GM18861 (cell line): ENCODE measurements around the gene SPATA13.

Source experiments
- ATAC-seq: cut with Tn5 transposase; IDR thresholded peaks from one replicate; pipeline ENCODE4 v1.9.1; 2021; ENCODE audit not compliant: unreplicated experiment

SPATA13 gene

DNA sequence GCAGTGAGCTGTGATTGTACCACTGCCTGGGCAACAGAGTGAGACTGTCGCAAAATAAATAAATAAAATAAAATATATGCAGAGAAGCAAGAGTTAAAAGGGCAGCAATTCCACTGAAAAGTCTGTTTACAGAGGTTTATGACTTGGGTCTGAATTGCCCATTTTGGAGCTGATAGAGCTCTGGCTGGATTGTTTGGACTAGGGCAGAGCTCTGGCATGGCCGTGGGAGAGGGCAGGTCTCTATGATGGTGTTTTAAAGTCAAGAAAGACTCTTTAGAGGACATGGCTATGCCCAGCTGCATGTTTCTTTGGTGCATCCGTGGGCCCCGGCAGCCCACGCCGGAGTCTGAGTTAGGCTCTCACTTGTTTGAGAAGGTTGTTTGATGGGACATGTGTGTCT is 84.3 kb downstream of the SPATA13 start:
- ATAC-seq: no peak

DNA sequence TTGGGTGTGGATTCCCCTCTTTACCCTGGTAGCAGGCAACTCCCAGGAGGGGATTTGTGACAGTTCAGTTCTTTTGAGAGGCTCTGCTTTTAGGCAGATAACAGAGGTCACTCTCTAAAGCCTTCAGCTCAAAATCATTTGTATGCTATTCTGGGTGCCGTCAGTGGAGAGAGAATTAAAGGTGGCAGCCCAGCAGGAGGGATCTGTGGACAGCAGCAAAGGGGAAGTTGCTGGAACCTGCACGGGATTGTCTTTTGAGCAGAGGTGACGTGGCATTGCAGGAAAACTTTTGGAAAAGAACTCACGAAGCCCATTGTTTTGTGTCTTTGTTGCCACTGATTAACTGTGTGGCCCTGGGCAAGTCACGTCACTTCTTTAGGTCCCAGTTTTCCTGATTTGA is 86.5 kb downstream of the SPATA13 start:
- no peak for ATAC-seq

DNA sequence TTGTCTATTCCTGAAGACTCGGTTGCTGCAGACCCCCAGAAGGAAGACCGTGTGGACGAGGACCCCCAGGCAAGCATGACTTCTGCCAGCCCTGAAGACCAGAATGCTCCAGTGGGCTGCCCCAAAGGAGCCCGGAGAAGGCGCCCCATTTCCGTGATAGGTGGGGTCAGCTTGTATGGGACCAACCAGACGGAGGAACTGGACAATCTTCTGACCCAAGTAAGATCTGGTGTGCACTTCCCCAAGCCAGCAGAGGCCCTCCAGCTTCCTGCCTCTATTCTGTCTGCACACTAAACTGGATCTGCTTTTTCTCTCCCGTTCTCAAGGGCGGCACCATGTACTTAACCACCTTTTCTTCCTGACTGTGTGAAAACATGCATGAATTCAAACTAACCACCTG is 89.1 kb downstream of the SPATA13 start:
- no peak for ATAC-seq

DNA sequence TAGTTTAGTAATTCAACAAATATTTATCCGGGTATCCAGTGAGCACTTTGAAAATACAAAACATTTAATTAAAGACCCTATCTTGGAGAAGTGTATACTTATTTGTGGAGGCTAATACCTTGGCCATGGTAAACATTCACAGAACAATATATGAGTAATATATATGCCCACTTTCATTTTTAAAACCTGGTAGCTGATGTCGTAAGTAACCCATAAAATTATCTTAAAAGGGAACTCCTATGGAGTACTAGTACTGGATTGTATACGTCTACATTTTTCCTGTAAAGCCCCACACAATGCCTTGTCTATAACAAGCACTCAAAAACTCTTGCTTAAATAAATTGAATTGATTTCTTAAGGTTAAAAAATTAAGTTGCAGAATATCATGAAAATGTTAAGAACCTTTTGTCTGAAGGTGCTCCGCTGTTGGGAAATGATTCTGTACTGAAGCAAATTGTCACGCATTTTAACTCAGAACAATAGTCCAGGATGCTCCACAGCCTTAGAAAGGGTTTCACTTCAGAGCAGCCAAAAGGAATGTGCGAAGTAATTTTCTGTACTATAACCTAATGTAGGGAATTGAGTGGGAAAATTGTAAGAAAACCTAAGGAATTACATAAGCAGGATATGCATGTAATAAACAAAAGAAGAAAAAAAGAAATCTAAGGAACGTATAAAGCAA is 90.0 kb downstream of the SPATA13 start:
- no peak for ATAC-seq

DNA sequence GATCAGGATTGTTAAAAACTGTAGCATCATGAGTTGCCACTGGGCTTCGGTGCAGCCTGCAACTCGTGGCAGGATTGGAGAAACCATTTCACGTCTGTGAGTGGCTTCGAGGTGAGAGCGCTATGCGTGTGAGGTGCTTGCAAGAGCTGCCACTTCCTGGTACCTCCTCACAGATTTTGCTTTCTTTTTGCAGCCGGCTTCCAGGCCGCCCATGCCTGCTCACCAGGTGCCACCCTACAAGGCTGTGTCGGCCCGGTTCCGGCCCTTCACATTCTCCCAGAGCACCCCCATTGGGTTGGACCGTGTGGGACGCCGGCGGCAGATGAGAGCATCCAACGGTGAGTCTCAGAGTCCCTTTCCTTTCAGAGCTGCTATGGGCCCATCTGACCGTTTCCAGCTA is 91.0 kb downstream of the SPATA13 start:
- ATAC-seq: no peak

DNA sequence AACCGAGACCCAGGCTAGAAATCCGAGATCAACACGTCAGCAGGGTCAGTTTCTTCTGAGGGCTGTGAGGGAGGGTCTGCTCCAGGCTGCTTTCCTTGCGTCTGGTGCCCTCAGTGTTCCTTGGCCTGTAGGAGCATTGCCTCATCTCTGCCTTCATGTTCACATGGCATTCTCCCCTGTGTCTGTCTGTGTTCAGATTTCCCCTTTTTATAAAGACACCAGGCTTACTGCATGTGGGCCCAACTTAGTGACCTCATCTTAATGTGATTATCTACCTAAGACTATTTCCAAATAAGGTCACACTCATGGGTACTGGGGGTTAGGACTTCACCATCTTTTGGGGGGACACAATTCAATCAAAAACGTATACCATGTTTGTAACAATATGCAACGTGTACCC is 91.6 kb downstream of the SPATA13 start:
- ATAC-seq: no peak

DNA sequence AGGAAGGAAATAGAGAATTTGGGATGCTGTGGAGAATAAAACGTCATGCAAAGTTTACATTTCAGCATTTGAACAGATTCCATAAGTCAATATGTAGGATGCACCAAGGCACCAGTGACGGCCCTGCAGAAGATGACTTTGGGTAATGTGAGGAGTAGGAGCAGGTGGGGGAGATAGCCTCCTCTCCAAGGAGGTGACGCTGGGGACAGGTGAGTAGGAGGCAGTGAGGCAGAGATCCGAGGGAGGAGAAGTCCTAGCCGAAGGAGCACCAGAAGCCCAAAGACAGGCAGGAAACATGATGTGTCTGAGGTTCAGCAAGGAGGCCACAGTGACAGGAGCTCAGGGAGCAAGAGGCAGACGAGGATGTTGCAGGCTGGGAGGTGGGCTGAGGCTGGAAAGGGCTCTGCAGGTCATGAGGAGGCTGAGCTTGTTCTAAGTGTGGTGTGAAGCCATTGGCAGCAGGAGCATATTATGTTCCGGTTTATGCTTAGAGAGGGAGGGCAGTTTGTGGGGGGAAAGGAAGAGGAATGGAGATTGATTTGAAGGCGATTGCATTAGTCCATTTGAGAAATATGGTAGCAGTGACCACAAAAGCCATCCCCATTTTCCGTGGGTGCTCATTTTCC is 93.1 kb downstream of the SPATA13 start:
- no peak for ATAC-seq

DNA sequence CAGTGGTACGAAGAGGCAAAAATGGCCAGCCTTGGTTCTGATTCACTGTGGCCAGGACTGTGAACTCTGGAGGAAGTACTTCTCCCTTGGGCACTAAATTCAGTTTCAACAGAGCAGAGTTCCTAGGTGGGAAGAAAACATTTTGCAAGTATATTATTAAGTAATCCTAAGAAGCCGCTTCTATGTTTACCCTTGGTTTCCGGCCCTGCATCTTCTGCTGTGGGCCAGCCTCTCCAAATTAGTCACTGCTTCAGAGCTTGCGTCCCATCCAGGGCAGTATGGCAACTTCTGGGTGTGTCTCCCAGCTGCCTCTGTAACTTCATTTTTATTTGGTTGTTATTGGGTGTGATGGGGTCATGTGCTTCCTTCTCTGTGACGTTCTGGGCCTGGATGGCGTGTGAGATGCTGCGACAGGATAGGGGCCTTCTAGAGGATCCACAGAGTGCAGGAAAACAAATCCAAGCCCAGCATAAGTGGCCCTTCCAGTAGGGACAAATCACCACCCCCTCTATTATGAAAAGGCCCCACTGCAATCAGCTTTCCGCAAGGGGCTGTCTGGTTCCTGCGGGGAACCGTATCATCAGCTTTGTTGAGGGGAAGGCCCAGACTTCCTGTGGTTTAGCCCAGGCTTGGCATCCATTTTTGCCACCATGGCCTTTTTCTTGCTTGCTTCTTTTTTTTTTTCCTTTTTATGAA is 93.8 kb downstream of the SPATA13 start:
- ATAC-seq: no peak

DNA sequence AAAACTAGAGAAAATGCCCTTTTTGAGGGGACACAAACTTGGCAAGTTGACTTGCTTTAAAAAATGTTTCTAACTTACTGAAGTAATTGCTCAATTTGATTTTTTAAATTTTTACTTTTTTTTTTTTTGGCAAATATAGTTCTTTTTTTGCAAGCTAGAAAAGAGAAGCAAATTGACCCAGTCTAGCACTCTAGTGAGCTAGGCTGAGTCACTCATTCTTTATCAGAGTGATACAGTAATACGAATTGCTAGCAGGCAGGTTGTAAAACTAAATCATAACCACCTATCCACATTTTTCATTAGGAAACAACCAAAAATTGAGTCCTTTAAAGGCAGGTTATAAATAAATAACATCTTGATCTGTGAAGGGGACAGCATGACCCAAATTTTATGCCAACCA is 97.0 kb downstream of the SPATA13 start:
- no peak for ATAC-seq

DNA sequence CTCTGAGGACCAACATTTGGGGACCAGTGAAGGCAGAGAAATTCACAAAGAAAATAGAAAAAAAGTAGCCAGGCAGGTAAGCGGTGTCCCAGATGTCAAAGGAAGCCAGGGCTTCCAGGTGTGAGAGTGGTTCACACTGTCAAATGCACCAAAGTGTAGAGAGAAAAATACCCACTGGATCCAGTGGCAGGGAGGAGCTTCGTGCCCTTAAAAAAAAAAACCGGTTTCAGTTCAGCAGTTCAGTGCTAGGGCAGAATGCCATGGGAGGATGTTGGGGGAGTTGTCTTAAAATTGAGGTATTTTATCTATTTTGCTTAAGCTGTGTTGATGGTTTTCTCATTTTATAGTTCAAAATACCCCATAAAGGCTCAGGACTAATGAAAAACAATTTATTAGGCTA is 101.0 kb downstream of the SPATA13 start:
- no peak for ATAC-seq

DNA sequence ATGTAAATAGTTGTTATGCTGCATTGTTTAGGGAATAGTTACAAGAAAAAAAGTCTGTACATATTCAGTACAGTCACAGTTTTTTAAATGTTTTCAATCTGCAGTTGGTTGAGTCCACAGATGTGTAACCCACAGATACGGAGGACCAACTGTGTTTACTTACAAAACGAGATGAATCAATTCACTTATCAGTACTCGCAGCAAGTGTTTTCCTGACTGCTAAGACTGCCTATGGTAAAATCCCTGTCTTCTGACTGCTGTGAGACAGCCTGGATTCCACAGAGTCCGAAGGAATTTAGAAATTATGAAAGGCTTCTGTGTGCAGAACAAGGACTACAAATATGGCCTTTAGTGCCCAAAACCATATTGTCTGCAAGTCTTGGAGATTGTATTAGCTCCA is 103.1 kb downstream of the SPATA13 start:
- no peak for ATAC-seq

DNA sequence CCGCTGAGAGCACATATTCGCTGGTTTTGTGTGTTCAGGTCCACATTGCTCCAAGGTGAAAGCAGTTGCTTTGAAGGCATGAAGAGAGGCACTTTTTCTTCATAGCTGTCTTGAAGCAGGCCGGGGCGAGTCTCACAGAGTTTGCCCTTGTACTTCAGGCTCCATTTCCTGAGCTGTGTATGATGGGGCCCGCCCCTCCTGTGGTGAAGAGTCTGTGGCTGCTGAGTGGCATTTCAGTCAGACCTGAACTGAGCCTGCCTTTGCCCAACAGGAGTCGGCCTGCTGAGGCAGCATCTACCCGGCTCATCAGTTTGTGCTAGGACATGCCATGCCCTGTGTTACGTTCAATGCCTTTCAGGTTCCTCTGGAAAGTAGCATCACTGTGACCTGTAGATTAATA is 104.5 kb downstream of the SPATA13 start:
- no peak for ATAC-seq

DNA sequence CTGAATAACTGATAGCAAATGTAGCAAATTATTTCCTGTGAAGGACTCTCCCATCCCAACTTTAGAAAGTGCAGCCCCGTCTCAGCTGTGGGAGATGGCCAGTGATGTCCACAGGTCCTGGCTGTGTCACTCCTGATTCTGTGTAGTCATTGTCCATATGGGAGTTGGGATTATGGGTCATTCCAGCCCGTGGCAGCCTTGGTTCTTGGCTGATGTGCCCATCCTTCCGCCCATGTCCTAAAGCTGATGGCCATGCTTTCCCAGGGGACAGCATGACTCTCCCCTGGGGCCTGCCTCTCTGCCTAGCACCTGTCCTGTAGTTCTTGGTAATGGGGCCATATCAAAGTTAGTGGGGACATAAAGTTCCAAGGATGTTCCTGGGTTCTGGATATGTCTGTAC is 104.9 kb downstream of the SPATA13 start:
- ATAC-seq: no peak

DNA sequence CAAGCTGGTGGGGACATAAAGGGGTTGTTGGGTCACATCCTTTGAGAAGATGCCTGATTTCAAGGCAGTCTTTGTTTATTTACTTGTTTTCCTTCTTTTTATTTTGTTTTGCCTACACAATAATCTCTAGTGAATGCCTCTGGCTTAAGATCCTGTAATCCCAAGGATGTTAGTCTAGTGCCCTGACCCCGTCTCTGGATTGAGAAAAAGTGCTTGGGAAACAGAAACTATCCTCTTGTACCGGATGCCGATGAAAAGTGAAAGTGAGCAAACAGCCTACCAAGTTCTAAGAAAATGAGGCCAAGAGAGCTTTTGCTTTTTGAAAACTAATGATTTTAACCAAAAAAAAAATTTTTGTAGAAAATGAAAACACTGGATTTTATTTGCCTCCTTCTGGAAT is 106.8 kb downstream of the SPATA13 start:
- ATAC-seq: no peak

DNA sequence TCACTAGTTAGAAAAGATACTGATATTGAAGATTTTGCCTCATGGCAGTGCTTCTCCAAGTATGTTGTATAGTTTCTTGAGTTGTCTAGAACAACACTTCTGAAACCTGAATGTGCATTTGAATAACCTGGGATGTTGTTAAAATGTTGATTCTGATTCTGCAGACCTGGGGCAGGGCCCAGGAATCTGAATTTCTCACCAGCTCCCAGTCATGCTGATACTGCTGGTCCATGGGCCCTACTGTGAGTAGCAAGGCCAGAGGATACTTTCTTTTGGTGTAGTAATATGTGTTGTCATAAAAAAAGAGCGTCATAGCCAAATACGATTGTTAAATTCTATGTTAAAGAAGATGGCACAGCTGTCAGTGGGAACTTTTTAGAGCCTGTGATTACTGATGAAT is 107.3 kb downstream of the SPATA13 start:
- ATAC-seq: no peak

DNA sequence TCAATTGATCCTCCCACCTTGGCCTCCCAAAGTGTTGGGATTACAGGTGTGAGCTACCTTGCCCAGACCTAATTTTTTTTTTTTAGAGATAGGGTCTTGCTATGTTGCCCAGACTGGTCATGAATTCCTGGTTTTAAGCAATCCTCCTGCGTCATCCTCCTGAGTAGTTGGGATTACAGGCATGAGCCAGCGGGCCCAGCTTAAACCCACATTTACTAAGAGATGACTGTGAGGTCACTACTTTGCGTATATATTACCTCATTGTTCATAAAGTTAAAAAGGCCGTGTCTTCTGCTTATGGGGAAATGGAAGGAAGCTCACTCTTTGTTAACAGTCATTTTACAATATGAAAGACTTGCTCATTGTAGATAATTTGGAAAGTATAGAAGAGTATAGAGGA is 109.3 kb downstream of the SPATA13 start:
- no peak for ATAC-seq

DNA sequence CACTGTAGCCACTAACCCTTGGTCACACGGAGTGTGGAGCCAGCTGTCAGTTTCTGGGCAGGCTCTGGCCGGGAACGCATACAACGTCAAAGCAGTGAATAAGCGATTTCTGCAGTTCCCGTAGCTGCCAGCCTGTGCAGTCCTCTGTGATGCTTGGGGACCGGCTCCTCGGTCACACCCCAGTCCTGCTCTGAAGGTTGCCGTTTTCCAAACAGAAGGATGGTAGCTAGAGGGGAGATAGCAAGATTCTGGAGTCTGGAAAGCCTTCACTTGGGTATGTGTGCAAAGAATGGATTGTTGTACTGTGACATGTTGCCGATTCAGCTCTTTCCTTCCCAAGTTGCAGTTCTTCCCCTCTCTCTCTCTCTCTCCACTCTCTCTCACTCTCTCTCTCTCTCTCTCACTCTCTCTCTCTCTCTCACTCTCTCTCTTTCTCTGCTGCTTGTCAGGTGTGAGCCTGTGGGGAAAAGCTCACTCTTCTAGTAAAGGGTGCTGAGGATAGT is 110.2 kb downstream of the SPATA13 start:
- ATAC-seq: peak; percentile 41

DNA sequence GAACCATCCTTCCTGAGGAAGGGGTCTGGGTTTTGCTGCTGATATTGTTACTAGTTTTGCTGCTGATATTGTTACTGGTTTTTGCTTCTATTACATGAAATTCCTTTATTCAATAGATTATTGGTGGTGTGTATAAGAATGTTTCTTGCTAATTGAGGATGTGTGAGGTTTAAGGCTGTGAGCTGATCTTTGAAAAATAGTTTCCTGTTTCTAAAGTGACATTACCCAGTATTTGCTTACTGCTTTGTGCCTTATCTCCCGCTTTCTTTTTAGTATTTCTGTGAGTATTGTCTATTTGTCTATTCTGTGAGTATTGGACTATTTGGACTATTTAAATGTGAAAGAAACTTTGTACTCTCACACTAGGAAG is 110.7 kb downstream of the SPATA13 start:
- ATAC-seq: no peak

DNA sequence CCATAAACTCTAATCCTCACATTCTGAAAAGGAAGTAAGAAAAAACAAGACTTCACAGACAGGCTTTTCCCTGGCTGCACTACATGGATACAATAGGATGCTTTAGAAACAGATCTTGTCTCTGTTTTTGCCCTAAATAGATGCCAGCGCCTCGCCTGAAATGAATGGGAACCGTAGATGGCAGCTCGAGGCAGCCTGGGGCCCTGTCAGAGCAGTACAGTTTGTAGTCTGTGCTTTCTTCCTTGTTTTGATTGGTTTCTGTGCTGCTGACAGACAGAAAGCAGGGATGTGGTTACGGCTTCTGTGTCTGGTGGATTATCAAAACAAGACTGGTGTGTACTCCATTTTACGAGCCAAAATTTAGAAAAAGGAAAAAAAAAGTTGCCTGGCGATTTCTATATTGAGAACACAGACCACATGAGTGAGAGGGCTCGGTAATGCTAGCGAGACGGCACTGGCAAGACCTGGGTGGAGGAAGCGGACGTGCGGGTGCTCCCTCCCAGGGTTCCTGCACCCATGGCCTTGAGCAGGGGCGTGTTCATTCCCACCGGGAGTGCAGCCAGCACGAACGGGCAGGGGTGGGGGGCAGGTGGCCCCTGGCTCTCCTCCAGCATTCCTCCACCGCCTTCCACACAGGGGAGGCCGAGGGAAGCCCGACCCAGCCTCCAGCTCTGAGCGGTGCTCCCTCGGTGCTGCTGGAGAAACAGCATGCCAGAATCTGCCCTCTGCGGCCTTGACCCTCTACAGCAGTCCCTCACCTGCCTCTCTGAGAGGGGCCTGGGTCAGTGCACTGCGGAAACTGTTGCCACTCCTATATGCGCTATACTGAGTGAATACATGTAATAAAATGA is 111.3 kb downstream of the SPATA13 start:
- ATAC-seq: peak; percentile 39

DNA sequence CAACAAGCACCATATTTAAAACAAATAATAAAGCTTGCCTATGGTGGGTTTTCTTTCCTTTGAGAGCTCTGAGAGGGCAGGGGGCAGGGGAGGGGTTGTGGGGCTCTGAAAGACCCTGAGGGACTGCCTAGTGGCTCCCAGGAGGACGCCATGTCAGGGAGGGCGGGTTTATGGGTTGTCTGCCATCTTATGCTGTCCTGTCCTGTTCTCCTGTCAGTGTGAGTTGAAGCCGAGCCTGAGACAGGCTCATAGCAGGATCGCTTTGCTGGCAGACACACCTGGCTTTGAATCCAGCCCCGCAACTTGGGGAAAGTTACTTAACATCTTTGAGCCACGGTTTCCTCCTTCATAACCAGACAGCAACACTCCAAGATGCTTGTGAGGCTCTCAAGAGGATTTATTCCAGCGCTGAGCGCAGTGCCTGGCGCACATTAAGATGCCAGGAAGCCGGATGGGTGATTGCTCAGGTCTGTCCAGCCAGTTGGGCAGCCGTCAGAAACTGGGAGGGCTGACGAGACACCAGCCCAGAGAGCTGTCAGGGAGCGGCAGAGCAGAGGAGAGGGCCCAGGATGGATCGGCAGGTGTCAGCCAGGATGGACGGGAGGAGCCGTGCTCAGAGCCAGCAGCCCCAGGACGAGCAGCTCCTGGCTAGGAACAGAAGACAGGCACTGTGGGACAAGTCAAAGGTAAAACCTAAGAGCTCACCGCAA is 112.1 kb downstream of the SPATA13 start:
- no peak for ATAC-seq

DNA sequence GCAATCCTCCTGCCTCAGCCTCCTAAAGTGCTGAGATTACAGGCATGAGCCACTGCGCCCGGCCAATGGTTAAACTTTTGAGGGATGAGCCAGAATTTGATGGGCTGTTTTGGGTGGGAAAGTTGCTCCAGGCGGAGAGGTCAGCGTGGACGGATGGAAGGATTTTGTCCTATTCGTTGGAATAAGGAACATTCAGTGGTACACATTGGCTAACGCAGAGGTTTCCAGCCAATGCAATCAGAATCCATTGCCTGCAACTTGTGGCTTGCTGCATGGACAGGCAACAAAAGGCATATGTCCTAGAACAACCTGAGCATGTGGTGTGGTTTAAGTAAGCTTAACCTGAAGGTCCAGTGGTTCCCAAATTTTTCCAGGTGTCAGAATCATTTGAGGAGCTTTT is 113.4 kb downstream of the SPATA13 start:
- no peak for ATAC-seq
